Lower lobe of right lung (tissue), 2 donors: ENCODE data around the gene C9orf50. TPM values are rescaled to one million over a fixed set of nuclear protein-coding genes. Genes with fewer than 3 reads are reported as not detected.

Experiments used
- ATAC-seq, 2 donors: fragments of 200-7000 bp; cut with Tn5 transposase; one replicate each; pipeline ENCODE4 v1.9.1; 2020 to 2022; ENCODE audit warnings: mild to moderate bottlenecking in 2 of 2, moderate library complexity in 2 of 2
- DNase-seq: peaks from one replicate; pipeline ENCODE4 v3.0.0-alpha.2; 2020
- H3K27ac ChIP-seq: fragments of 200-600 bp; one replicate; pipeline ENCODE4 v1.8.0; 2022
- H3K27me3 ChIP-seq: fragments of 200-600 bp; one replicate; pipeline ENCODE4 v1.8.0; 2022; ENCODE audit warnings: low read depth
- H3K36me3 ChIP-seq: fragments of 200-600 bp; one replicate; pipeline ENCODE4 v1.8.0; 2022; ENCODE audit warnings: mild to moderate bottlenecking
- H3K4me1 ChIP-seq: fragments of 200-600 bp; one replicate; pipeline ENCODE4 v1.8.0; 2022
- H3K4me3 ChIP-seq: fragments of 200-600 bp; one replicate; pipeline ENCODE4 v1.8.0; 2022; ENCODE audit warnings: mild to moderate bottlenecking
- H3K9me3 ChIP-seq: fragments of 200-600 bp; one replicate; pipeline ENCODE4 v1.8.0; 2022
- CTCF ChIP-seq: fragments of 200-600 bp; IDR thresholded peaks from one replicate; pipeline ENCODE4 v1.8.0; 2022; ENCODE audit warnings: antibody characterized with exemption, mild to moderate bottlenecking
- intact Hi-C: fragments of 100-400 bp; cut with DNase I; formaldehyde crosslinking; loops from one replicate; pipeline ENCODE4 v1.11.0; 2022
- long read RNA-seq: library from polyadenylated mRNA; unstranded; transcript quantifications from one replicate; pipeline ENCODE4 v2.0.0, GENCODE V29; 2021
- total RNA-seq: library from RNA; stranded (reverse); fragmentation: NEBNext Ultra II Directional; extraction: Animal tissue kit (Norgen Biotek cat#: 25700); gene quantifications from one replicate; pipeline ENCODE4 v1.2.1, GENCODE V29; 2021
- donor health status: DM: no; HTN: yes; CAD: no; lungs with severe emphysema.

The C9orf50 gene
- not detected for total RNA-seq
- long read RNA-seq = 0 reads

GRCh38 chr9:129620669-129621295, at the start of gene C9orf50:
C9orf50 (minus strand) TSS chr9:129621101; CDS start chr9:129620574, 527 bp downstream.
- DNase-seq (no peak), ATAC-seq (no peak)
- no peaks in the 10 kb centered on the region for H3K9me3 ChIP-seq
- intact Hi-C loops = no loop called here
- peak within 1 kb of the TSS; percentile 49 for H3K4me3 ChIP-seq
- no peaks in the 10 kb centered on the region for H3K36me3 ChIP-seq
- TF ChIP-seq CTCF = no peak
- H3K4me1 ChIP-seq = peaks cover 25% of the 10 kb centered on the region
- H3K27ac ChIP-seq = peak within 1 kb of the TSS; percentile 20
- peaks cover 14% of the 10 kb centered on the region for H3K27me3 ChIP-seq

- Histone ChIP-seq H3K4me1 (peaks cover 3% of the 10 kb centered on the region), H3K36me3 (no peaks in the 10 kb centered on the region), H3K4me3 (no peak overlapping the region), H3K9me3 (no peaks in the 10 kb centered on the region), H3K27ac (no peak overlapping the region), H3K27me3 (peaks cover 38% of the 10 kb centered on the region)
- ATAC-seq (no peak), DNase-seq (no peak)
- TF ChIP-seq CTCF = no peak
- intact Hi-C loops = no loop called here
Observed at GRCh38 chr9:129669946-129670345, 49.0 kb upstream of the C9orf50 start.

- DNase-seq (no peak), ATAC-seq (no peak)
- H3K36me3 ChIP-seq = no peaks in the 10 kb centered on the region
- H3K9me3 ChIP-seq = no peaks in the 10 kb centered on the region
- no peak overlapping the region for H3K27ac ChIP-seq
- intact Hi-C loops = no loop called here
- TF ChIP-seq CTCF = no peak
- H3K27me3 ChIP-seq = peaks cover 36% of the 10 kb centered on the region
- H3K4me1 ChIP-seq = peaks cover 3% of the 10 kb centered on the region
- H3K4me3 ChIP-seq = no peak overlapping the region
Observed at GRCh38 chr9:129669141-129669718, 48.3 kb upstream of the C9orf50 start.

- no peak for TF ChIP-seq CTCF
- no peak overlapping the region for H3K4me3 ChIP-seq
- H3K9me3 ChIP-seq = no peaks in the 10 kb centered on the region
- intact Hi-C loops = no loop called here
- no peak for DNase-seq
- H3K27me3 ChIP-seq = peaks cover 36% of the 10 kb centered on the region
- no peak overlapping the region for H3K27ac ChIP-seq
- H3K4me1 ChIP-seq = peaks cover 3% of the 10 kb centered on the region
- no peaks in the 10 kb centered on the region for H3K36me3 ChIP-seq
- no peak for ATAC-seq
Observed at GRCh38 chr9:129667850-129668249, 46.9 kb upstream of the C9orf50 start.

GRCh38 chr9:129667378-129667777, 46.5 kb upstream of the C9orf50 start:
- Histone ChIP-seq H3K27ac (no peak overlapping the region), H3K9me3 (no peaks in the 10 kb centered on the region), H3K27me3 (peaks cover 36% of the 10 kb centered on the region), H3K4me1 (peaks cover 3% of the 10 kb centered on the region), H3K36me3 (no peaks in the 10 kb centered on the region), H3K4me3 (no peak overlapping the region)
- ATAC-seq = no peak
- intact Hi-C loops = no loop called here
- no peak for DNase-seq
- TF ChIP-seq CTCF = no peak
